CD14-positive monocyte (primary cell): ENCODE measurements around the gene KDM2A. TPM values are rescaled to one million over a fixed set of nuclear protein-coding genes. Genes with fewer than 3 reads are reported as not detected.
A peak's percentile ranks its signal among the peaks of the same experiment; 100 is the strongest.

Experiments
- DNase-seq, 3 donors: peaks; one replicate each; pipeline ENCODE4 v3.0.0-alpha.2; 2011 to 2022
- H2AFZ ChIP-seq: 2 replicates; pipeline ENCODE4 v1.6.0; 2012; ENCODE audit warnings: mild to moderate bottlenecking, low read depth, low read length, inconsistent platforms; ENCODE audit not compliant: insufficient read depth, poor library complexity, severe bottlenecking
- H3K27ac ChIP-seq, 2 donors: 1 replicate in 1 of 2; 2 replicates in 1 of 2; pipeline ENCODE4 v1.5.1; 2012 to 2013; ENCODE audit warnings: low read length in 2 of 2, control low read depth in 1 of 2, inconsistent platforms in 1 of 2, low read depth in 1 of 2, mild to moderate bottlenecking in 1 of 2
- H3K27me3 ChIP-seq, 2 donors: one replicate each; pipeline versions ENCODE4 v1.6.0 to v1.6.1; 2011 to 2013; ENCODE audit warnings: low read length in 2 of 2; ENCODE audit not compliant: control insufficient read depth in 2 of 2, insufficient read depth in 2 of 2
- H3K36me3 ChIP-seq, 2 donors: replicated peaks in 1 of 2; 1 replicate in 1 of 2; 2 replicates in 1 of 2; pipeline versions ENCODE4 v1.5.1 to v1.6.1; 2012 to 2013; ENCODE audit warnings: low read length in 2 of 2, control low read depth in 1 of 2, inconsistent platforms in 1 of 2, mild to moderate bottlenecking in 1 of 2; ENCODE audit not compliant: insufficient read depth in 2 of 2, control insufficient read depth in 1 of 2
- H3K4me1 ChIP-seq, 2 donors: 1 replicate in 1 of 2; 2 replicates in 1 of 2; pipeline versions ENCODE4 v1.5.1 to v1.6.1; 2012 to 2013; ENCODE audit warnings: low read length in 2 of 2, control low read depth in 1 of 2, inconsistent platforms in 1 of 2, mild to moderate bottlenecking in 1 of 2, moderate library complexity in 1 of 2; ENCODE audit not compliant: insufficient read depth in 2 of 2, control insufficient read depth in 1 of 2
- H3K4me2 ChIP-seq: replicated peaks from 2 replicates; pipeline ENCODE3; 2012; ENCODE audit warnings: low read length, moderate library complexity, mild to moderate bottlenecking; ENCODE audit not compliant: poor library complexity, severe bottlenecking; ENCODE audit errors: extremely low read depth
- H3K4me3 ChIP-seq, 3 experiments: fragments of 200-600 bp in 1 of 3; sonication (generic) in 1 of 3; replicated peaks in 1 of 3; 1 replicate in 2 of 3; 2 replicates in 1 of 3; pipeline ENCODE4 v1.5.1; 2011 to 2013; ENCODE audit warnings: low read length in 3 of 3, mild to moderate bottlenecking in 3 of 3, control low read depth in 2 of 3, low read depth in 2 of 3, inconsistent platforms in 1 of 3, moderate library complexity in 1 of 3
- H3K79me2 ChIP-seq: 2 replicates; pipeline ENCODE4 v1.6.0; 2012; ENCODE audit warnings: mild to moderate bottlenecking, control low read depth, inconsistent platforms, low read length, moderate library complexity; ENCODE audit not compliant: insufficient read depth
- H3K9ac ChIP-seq: 2 replicates; pipeline ENCODE4 v1.6.0; 2017; ENCODE audit warnings: low read length, mild to moderate bottlenecking; ENCODE audit not compliant: insufficient read depth, poor library complexity, severe bottlenecking
- H3K9me3 ChIP-seq, 2 donors: replicated peaks in 1 of 2; 1 replicate in 1 of 2; 2 replicates in 1 of 2; pipeline versions ENCODE4 v1.5.1 to v1.6.1; 2012 to 2013; ENCODE audit warnings: low read length in 2 of 2, control low read depth in 1 of 2; ENCODE audit not compliant: control insufficient read depth in 1 of 2, insufficient read depth in 1 of 2
- H4K20me1 ChIP-seq: 2 replicates; pipeline ENCODE4 v1.6.0; 2012; ENCODE audit warnings: mild to moderate bottlenecking, low read length, control low read depth, moderate library complexity; ENCODE audit not compliant: insufficient read depth
- H3K27ac Mint-ChIP-seq, 7 donors: one replicate each; pipeline ENCODE4 v1.8.0; 2020; ENCODE audit warnings: mild to moderate bottlenecking in 7 of 7, mixed read lengths in 7 of 7, moderate library complexity in 6 of 7, inconsistent platforms in 2 of 7
- H3K27me3 Mint-ChIP-seq, 3 donors: one replicate each; pipeline ENCODE4 v1.8.0; 2021 to 2022; ENCODE audit warnings: low read depth in 3 of 3, mild to moderate bottlenecking in 3 of 3, mixed read lengths in 3 of 3, moderate library complexity in 3 of 3, inconsistent platforms in 1 of 3
- H3K36me3 Mint-ChIP-seq, 2 donors: one replicate each; pipeline ENCODE4 v1.8.0; 2020; ENCODE audit warnings: mixed read lengths in 2 of 2, inconsistent platforms in 1 of 2, mild to moderate bottlenecking in 1 of 2
- H3K4me1 Mint-ChIP-seq: one replicate; pipeline ENCODE4 v1.8.0; 2020; ENCODE audit warnings: mild to moderate bottlenecking, mixed read lengths
- H3K4me3 Mint-ChIP-seq, 2 donors: one replicate each; pipeline ENCODE4 v1.8.0; 2020; ENCODE audit warnings: mild to moderate bottlenecking in 2 of 2, mixed read lengths in 2 of 2, moderate library complexity in 1 of 2
- H3K9me3 Mint-ChIP-seq, 7 donors: one replicate each; pipeline ENCODE4 v1.8.0; 2020 to 2022; ENCODE audit warnings: mixed read lengths in 7 of 7, mild to moderate bottlenecking in 6 of 7, moderate library complexity in 6 of 7, inconsistent platforms in 2 of 7
- whole genome bisulfite sequencing: methylation state at CpG from one replicate; pipeline ENCODE4 v1.1.5; 2013; ENCODE audit warnings: missing lambda C conversion rate; ENCODE audit not compliant: insufficient coverage; 5-methylcytosine and 5-hydroxymethylcytosine counted together
- intact Hi-C, 2 donors: fragments of 100-400 bp; cut with micrococcal nuclease; formaldehyde crosslinking; loops; one replicate each; pipeline versions ENCODE4 v1.15.0 to v1.15.1; 2023
- polyA plus RNA-seq, 3 donors: library from polyadenylated mRNA; depleted of rRNA in 1 of 3; unstranded in 2 of 3; stranded (reverse) in 1 of 3; fragments of 300-500 nt in 2 of 3; fragments of >200 nt in 1 of 3; fragmentation: Illumina TruSeq in 2 of 3; gene quantifications; 1 replicate in 2 of 3; 2 replicates in 1 of 3; pipeline ENCODE4 v1.2.3, GENCODE V29; 2012 to 2021
- TF ChIP-seq, protein P1 (sequence below): fragments of 200-600 bp; IDR thresholded peaks from one replicate; pipeline ENCODE4 v1.8.0; 2022; ENCODE audit warnings: antibody characterized with exemption, mild to moderate bottlenecking

The KDM2A gene
- polyA plus RNA-seq, 3 donors = 2.6 to 98.9 (median 3.9) TPM

DNA sequence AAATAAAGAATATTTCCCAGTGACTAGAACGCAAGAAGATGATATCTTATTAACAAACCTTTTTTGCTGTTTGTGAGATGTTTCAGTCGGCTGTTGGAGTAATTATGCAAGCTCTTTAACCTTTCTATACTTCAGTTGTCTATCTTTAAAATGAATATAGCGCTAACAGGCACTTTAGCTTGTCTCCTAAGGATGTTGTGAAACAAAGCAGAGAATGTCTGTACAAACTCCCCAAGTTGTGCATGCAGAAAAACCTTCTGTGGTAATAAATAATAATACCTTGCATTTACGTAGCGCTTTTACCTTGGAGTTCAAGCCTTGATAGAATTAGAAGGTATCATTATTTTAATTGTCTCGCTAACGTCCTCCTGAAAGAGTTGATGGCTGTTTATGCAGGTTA, 1.9 kb upstream of the KDM2A start:
- H3K79me2 ChIP-seq = peaks cover 37% of the 10 kb centered on the region
- Mint-ChIP-seq H3K4me1 (peaks cover 44% of the 10 kb centered on the region), H3K9me3 (no peaks in the 10 kb centered on the region), H3K4me3 (peak overlapping the region; percentile 72 to 79), H3K36me3 (peaks cover 0 to 4% of the 10 kb centered on the region in 2 donors), H3K27ac (peak overlapping the region in 6 of 7 donors; percentile 18 to 84 (median 60)), H3K27me3 (peaks cover 0 to 2% (median 0%) of the 10 kb centered on the region in 3 donors)
- H3K9ac ChIP-seq = peak overlapping the region; percentile 81
- no CpG with 5 or more reads among the region's 7 CpGs for WGBS
- intact Hi-C loops = no loop called here
- peak overlapping the region; percentile 19 to 72 (median 33) for H3K4me3 ChIP-seq
- H3K9me3 ChIP-seq = no peaks in the 10 kb centered on the region
- H3K4me1 ChIP-seq = peaks cover 52 to 62% of the 10 kb centered on the region in 2 donors
- H3K27me3 ChIP-seq = no peaks in the 10 kb centered on the region
- peak overlapping the region; percentile 86 for H2AFZ ChIP-seq
- peaks cover 21% of the 10 kb centered on the region for H4K20me1 ChIP-seq
- TF ChIP-seq, protein P1, sequence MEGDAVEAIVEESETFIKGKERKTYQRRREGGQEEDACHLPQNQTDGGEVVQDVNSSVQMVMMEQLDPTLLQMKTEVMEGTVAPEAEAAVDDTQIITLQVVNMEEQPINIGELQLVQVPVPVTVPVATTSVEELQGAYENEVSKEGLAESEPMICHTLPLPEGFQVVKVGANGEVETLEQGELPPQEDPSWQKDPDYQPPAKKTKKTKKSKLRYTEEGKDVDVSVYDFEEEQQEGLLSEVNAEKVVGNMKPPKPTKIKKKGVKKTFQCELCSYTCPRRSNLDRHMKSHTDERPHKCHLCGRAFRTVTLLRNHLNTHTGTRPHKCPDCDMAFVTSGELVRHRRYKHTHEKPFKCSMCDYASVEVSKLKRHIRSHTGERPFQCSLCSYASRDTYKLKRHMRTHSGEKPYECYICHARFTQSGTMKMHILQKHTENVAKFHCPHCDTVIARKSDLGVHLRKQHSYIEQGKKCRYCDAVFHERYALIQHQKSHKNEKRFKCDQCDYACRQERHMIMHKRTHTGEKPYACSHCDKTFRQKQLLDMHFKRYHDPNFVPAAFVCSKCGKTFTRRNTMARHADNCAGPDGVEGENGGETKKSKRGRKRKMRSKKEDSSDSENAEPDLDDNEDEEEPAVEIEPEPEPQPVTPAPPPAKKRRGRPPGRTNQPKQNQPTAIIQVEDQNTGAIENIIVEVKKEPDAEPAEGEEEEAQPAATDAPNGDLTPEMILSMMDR = no peak
- no peak for DNase-seq
- H3K36me3 ChIP-seq = no peaks in the 10 kb centered on the region
- H3K4me2 ChIP-seq = peak overlapping the region; percentile 85
- H3K27ac ChIP-seq = peak overlapping the region in 1 of 2 donors; percentile 28

- Histone ChIP-seq H3K9me3 (no peaks in the 10 kb centered on the region), H3K27me3 (no peaks in the 10 kb centered on the region), H2AFZ (peak overlapping the region; percentile 86), H3K4me2 (peak overlapping the region; percentile 85), H3K79me2 (peaks cover 42% of the 10 kb centered on the region), H3K9ac (peak overlapping the region; percentile 81), H3K36me3 (no peaks in the 10 kb centered on the region), H3K4me1 (peaks cover 57 to 66% of the 10 kb centered on the region in 2 donors), H3K27ac (peak overlapping the region in 1 of 2 donors; percentile 78), H4K20me1 (peaks cover 25% of the 10 kb centered on the region), H3K4me3 (peak overlapping the region; percentile 19 to 72 (median 33))
- DNase-seq = peak in 2 of 3 donors; percentile 16 to 48
- H3K36me3 Mint-ChIP-seq = peaks cover 0 to 5% of the 10 kb centered on the region in 2 donors
- 1% methylated on average over 65 of the region's 65 CpGs for WGBS
- H3K27me3 Mint-ChIP-seq = peaks cover 0 to 2% (median 0%) of the 10 kb centered on the region in 3 donors
- TF ChIP-seq, protein P1 = no peak
- H3K9me3 Mint-ChIP-seq = no peaks in the 10 kb centered on the region
- H3K4me1 Mint-ChIP-seq = peaks cover 45% of the 10 kb centered on the region
- peak overlapping the region; percentile 72 to 79 for H3K4me3 Mint-ChIP-seq
- intact Hi-C loops = no loop called here
- peak overlapping the region in 6 of 7 donors; percentile 18 to 84 (median 60) for H3K27ac Mint-ChIP-seq
Measured at GRCh38 chr11:67117672-67118180, 1.3 kb upstream of the KDM2A start.
